Fibroblast of skin of right quadriceps (primary cell): ENCODE data around the gene TMBIM6.
"Not testable (repeated sequence)": the region's sequence is repeated elsewhere in the genome, so short reads cannot be mapped to it uniquely, and the experiment has no call there.

Experiments used
- DNase-seq: peaks from one replicate; pipeline ENCODE4 v3.0.0-alpha.2; 2013

TMBIM6 gene

DNA sequence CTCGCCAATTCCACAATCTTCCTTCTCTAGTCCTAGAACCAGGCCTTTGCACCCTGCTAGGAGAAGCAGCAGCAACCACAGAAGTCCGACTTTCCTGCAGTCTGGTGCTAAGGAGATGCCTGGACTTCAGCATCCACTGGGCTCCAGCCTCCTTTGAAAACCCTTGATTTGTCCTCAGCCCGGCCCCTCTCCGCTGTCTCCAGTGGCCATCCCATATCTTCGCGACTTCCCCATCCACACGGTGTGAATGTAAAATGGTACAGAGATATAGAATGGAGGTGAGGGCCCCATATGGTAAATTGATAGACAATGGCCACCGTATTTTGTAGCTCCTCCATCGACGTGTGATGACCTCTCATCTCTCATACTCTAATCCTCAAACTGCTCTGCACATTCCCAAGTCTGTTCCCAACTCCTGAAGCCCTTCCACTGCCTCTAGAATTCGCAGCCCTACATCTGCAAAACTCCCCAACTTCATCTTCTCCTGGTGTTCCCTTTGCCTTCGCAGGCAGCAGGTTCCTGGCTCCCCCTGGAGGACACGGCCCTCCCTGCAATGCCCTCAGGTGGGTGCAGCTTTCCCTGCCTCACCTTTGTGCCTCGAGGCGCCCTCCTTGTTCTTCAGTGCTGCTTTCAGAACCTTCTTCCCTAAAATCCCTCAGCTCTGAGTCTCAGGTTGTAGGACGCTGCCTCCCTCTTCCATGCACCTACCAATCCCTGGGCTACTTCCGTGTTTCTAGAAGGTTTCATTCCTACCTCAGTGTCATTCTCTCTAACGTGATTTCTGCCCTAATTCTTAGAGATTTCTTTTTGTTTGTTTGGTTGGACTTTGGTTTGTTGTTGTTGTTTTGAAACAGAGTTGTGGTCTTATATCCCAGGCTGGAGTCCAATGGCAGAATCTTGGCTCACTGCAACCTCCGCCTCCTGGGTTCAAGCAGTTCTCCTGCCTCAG, 36.7 kb downstream of the TMBIM6 start:
- DNase-seq: peak; percentile 15

DNA sequence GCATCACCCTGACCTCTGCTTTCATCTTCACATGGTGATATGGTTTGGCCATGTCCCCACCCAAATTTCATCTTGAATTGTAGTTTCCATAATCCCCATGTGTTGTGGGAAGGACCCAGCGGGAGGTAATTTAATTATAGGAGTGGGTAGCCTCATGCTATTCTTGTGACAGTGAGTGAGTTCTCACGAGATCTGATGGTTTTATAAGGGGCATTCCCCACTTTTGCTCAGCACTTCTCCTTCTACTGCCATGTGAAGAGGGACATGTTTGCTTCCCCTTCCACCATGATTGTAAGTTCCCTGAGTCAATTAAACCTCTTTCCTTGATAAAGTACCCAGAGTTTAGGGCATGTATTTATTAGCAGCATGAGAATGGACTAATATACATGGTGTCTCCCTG, 38.2 kb downstream of the TMBIM6 start:
- no peak for DNase-seq

DNA sequence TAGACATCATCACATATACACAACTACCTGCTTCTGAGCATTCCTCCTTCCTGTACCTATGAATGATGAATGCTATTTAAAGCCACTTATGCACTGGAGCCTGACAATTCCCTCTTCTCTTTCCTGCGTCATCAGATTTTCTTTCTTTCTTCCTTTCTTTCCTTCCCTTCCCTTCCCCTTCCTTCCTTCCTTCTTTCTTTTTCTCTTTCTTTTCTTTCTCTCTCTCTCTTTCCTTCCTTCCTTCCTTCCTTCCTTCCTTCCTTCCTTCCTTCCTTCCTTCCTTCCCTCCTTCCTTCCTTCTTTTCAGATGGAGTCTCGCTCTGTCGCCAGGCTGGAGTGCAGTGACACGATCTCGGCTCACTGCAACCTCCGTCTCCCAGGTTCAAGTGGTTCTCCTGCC, 39.6 kb downstream of the TMBIM6 start:
- DNase-seq: not testable (repeated sequence)

DNA sequence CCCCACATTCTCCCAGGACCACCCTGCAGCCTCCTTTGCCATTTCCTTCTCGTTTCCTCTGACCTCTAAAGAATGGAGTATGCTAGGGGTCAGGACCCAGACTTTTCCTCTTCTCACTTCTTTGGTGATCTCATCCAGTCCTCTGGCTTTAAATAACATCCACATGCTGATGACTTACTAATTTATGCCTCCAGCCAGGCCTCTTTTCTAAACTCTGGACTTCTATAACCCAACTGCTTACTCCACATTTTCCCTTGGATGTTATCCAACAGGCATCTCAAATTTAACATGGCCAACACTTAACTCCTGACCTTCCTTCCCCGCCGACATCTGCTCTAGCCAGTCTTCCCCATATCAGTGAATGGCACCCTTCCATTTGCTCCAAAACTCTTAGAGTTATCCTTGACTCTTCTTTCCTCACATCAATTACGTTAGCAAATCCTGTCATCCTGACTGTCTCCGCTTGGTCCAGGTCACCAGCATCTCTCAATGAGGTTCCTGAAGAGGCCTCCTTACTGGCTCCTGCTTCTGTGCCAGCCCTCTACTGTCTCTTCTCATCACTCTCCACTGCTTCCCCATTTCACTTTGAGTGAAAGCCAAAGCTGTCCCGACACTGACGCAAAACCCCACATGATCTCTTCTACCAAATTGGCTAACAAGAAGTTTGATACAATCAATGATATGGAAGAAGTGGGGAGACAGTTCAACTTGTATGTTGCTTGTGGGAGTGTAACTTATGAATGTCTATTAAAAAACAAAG, 42.7 kb downstream of the TMBIM6 start:
- peak; percentile 43 for DNase-seq

DNA sequence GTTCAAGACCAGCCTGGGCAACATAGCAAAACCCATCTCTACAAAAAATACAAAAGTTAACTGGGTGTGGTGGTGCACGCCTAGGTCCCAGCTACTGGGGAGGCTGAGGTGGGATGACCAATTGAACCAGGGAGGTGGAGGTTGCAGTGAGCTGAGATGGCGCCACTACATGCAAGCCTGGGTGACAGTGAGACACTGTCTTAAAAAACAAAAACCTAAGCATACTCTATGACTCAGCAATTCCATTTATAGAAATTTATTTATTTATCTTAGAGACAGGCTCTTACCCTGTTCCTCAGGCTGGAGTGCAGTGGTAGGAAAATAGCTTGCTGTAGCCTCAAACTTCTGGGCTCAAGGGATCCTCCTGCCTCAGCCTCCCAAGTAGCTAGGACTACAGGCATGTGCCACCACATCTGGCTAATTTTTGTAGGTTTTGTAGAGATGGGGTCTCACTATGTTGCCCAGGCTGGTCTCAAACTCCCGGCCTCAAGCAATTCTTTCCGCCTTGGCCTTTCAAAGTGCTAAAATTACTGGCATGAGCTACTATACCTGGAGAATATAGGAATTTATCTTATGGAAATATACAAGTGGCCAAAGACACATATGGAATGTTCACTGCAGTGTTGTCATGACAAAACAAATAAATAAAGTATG, 43.5 kb downstream of the TMBIM6 start:
- peak; percentile 34 for DNase-seq

DNA sequence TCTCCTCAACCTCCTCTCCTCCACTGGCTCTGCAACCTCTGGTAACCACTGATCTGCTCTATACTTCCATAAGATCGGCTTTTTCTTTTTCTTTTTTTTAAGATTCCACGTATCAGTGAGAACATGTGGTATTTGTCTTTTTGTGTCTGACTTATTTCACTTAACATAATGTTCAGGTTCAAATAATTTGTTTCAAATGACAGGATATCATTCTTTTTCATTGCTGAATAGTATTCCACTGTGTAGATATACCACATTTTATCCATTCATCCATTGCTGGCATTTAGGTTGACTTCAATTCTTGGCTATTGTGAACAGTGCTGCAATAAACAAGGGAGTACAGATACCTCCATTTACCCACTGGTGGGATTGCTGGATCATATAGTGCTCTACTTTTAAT, 46.3 kb downstream of the TMBIM6 start:
- no peak for DNase-seq

DNA sequence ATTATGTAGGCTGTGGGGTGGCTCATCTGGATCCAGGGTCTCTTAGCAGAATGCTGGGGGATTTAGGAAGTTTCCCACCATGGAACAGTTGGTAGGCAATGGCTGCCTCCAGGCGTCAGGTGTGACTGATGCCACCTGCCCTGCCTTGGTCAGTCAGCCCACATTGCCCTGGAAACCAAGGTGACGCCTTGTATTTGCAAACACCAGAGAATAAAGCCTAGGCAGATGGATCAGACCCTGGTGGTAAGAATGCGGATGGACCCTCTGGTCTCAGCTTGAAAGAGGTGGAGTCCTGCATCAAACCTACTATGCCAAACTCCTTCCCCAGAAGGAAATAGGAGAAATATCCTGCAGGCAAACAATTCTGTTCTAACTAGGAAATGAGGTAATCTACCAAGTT, 48.6 kb downstream of the TMBIM6 start:
- no peak for DNase-seq

DNA sequence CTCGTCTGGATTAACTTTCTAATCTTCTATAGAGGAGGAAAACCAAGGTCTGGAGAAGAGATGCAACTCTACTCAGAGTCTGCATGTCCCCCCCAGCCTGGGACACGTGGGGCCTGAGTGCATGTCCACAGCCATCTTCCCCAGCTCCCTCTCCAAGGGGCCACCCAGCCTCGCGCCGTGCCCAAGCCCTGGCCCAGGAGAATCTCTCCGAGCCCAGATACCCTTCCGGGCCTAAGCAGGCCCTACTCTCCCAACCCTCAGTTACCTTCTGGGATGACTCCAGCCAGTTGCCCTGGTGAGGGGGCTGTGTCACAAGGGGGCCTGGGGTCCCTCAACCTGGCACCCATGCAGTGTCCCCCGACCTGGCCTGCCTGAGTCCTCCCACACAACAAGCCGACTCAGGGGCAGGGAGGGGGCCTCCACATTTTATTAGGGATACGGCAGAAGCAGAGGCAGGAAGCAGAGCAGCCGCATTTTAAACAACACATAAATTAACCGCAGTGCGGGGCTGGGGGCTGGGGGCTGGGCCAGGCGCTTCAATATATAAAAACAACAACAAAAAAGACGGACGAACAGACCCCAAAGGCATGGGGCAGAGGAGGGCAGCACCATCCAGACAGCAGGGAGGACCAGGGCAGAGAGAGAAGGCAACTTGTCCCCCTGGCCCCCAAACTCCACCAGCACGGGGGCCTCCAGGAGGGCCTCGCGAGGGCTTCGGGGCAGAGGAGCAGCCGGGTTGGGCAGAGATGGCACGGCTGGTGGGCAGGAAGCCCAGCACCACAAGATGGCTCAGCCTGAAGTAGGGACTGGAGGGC, 49.6 kb downstream of the TMBIM6 start:
- DNase-seq: no peak

DNA sequence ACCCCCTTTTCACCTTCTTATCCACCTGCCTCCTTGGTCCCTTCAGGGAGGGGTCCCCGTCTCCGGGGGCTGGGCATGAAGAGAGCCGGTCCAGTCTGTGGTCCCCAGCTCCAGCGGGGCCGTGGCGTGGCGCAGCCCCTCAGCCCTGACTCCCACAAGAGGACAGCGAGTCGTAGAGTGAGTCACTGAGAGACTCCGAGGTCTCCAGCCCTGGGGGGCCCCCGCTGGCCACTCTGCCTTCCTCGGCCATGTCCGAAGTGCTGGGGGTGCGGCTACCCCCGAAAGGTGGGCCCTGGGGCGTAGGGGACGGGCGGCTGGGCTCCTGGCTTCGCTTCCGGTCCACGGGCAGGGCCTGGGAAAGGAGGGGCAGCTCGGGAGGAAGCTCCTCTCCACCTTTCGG, 50.3 kb downstream of the TMBIM6 start:
- no peak for DNase-seq

DNA sequence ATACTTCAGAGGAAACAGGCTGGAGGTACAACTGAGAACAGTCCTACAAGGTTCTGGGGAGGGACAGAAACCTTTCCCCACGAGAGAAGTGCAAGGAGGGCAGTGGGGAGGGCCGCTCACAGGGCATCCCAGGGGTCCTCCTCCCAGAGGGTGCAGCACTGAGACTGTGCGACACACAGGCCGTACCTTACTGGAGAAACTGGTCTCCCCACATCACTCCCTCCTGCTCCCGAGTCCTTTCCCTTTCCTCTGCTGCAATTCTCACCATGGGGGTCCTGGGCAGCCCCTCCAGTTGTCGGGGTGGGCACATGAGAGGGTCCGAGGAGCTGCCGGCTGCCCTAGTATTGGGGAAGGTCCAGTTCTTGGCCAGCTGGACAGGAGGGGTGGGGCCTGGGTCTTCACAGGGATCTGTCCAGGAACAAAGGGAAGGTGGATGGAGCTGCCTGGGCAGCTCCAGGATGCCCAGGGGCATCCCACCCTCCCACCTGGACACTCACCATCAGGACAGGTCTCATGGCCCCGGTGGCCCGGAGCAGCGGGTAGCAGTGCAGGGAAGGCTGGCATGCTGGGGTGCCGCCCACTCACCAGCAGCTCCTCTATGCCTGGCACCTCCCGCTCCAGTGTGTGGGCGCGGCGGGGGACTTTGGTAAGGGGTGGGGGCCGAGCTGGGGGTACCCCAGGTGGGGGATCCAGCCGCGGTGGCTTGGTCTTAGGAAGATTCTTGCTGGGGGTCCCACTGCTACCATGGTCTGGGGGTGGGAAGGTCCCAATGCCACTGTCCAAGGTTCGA, 51.0 kb downstream of the TMBIM6 start:
- no peak for DNase-seq

DNA sequence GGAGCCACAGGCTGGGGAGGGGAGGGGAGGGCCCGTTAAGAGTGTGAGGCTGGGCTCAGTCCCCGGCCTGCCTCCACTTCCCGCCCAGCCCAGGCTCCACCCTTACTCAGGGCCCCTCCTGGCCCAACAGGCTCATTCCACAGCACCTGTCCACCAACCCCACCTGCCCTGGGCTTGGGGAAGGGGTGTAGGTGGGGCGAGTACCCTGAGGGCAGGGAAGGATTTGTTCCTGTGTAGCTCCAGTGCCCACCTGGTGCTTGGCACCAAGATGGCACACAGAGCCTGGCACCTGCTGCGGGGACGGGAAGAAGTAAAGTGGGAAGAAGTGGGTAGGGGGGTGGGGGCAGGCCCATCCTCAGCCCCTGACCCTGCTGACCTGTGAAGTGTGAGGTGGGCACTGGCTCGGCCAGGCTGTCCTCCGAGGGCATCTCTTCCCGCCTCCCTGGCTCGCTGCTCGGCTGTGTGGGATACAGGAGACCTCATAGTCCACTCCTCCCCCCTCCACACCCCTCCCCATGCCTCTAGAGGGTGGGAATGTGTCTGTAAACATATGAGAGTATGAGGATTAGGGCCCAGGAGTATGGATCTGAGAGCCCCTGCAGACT, 51.7 kb downstream of the TMBIM6 start:
- DNase-seq: no peak

DNA sequence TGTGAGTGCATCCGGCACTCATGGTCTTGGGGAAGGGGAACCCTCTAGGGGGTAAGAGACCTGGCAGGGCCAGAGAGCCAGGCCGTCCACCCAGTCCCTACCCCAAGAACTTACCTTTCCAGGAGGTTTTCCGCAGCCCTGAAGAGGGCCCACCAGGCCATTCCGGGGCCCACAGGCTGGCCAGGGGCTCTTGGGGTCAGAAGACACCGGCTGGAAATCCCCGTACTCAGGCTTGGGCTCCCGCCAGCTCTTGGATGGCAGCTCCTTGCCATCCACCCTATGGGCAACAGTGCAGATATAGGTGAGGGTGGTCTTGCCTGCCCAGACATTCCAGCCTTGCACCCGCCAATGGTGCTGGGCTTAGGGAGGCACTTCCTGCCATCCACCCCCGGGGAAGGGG, 52.3 kb downstream of the TMBIM6 start:
- DNase-seq: no peak

DNA sequence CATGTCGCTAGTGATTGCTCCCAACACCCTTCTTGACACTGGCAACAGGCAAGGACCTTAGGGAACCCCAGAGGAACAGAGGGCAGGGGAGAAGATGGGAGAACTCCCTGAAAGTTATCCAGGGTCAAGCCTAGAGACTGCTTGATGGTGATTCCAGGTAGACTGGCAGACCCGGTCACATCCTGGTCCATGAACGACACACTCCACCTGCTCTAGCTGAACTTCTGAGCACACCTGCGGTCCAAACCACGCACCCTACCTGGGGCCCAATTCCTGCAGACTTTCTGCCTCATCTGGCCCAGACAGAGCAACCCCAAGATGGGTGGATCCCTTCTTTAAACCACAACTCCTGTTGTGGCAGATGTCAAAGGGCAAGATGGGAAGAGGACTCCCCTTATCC, 52.7 kb downstream of the TMBIM6 start:
- DNase-seq: no peak

DNA sequence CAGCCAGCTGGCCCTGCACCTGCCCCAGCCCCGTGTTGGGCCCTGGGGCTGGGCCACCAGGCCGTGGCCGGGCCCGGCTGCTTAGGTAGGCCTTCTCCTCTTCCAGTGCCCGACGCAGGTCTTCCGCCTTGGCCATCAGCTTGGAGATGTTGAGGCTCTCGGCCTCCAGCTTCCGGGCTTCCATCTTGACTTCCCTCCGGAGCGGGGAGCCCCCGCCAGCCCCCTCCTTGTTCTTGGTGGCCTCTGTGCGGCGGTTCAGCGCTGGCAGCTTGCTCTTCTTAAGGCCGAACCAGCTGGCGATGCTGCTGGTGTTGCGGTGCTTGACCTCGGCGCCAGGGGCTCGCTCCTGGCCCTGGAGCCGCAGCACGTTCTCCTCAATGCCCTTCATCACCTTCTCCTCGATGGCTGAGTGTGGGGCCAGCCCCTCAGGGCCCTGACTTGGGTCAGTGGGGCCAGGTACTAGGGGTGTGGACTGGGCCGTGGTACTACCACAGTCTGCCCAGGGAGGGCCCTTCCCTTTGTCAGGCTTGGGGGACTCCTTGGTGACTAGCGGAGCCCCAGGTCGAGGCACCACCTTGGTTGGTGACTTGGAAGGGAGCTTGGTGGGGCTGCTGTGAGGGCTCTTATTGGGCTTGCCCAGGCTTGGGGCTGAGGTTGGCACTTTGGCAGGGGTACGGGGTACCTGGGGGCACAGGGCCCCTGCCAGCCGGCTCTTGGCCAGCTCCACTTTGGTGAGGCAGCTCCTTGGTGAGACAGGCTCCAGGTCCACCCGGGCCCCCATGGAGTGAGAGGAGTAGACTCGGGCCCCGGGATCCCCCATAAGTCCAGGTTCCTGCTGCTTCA, 53.7 kb downstream of the TMBIM6 start:
- no peak for DNase-seq

DNA sequence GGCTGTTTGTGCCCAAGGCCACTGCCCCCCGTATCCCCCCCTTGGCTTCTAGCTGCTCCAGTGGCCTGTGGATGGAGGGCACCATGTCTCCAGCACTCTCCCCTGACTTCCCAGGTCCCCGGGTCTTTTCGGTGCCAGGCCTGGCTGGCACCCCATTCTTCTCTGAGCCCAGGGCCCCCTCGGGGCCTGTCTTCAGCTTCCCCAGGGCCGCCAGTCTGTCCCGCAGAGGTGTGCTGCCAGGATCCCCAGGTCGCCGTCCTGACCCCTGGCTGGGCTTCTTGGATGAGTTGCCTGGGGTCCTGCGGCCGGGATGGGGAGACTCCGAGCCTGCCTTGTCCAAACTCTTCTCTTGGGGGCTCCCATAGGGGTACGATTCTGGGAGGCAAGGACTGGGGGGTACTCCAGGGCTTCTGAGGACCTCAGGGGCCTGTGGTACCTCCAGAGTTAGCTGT, 54.3 kb downstream of the TMBIM6 start:
- no peak for DNase-seq

DNA sequence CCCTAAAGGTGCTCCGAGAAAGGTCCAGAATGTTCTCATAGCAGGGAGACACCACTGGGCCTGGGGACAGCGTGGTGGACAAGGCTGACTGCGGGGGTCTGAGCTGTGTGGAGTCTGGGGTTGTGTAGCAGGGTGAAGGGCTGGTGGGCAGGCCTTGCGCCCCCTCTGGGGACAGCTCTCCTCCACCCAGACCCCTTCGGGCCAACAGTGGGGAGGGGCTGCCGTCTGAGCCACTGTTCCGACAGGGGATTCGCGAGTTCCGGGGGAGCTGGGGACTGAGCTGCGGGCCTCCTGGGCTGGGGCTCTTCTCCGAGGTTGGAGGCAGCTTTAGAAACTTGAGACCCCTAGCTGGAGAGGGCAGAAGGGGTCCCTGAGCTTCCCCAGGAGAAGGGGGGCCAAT, 54.8 kb downstream of the TMBIM6 start:
- no peak for DNase-seq

DNA sequence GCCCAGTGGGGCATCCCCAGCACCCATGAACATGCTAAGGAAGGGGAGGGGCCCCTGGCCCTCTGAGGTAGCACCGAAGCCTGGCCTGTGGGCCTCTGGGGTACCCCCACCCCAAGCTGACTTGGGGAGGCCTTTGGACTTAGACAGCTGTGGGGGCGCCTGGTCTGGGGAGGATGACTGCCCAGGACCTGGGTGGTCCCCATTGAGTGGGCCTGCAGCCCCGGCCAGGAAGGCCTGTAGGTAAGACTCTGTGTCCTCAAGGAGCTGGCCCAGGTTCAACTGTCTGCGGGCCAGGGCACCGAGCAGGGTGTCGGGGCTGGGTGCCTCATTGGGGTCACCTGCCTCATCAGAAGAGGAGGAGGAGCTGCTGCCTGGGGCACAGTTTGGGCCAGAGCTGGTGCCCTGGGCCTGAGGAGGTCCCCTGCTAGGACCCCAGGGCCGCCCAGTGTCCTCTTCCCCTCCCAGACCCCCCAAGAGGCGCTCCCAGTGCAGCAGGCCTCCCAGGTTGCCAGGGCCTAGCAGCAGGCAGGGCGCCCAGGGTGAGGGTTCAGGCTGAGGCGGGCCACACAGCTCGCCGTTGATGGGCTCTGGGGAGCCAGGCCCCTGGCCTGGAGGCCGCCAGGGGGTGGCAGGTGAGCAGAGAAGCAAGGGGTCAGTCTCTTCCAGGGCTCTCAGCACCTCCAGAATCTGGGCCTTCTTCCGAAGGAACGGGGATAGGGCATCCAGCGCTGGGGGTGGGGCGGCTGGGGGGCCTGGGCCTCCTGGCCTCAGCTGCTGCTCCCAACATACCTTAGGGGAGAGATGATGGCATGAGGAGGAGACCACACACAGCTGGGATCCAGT, 55.5 kb downstream of the TMBIM6 start:
- DNase-seq: no peak

DNA sequence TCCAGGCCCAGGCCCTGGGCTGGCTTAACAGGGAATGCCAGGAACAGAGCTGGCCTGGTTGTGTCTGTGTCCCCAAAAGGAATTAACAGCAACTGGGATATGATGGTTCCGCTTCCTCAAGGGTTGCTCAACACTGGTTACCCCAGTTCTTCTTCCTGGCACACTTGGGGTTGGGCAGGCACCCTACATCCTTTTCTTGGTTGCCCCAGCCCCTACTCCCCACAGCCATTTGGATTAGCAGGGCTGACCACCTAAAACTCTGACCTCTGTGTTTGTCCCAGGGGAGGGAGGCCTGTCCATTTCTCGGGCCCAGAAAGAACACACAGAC, 56.1 kb downstream of the TMBIM6 start:
- DNase-seq: no peak

DNA sequence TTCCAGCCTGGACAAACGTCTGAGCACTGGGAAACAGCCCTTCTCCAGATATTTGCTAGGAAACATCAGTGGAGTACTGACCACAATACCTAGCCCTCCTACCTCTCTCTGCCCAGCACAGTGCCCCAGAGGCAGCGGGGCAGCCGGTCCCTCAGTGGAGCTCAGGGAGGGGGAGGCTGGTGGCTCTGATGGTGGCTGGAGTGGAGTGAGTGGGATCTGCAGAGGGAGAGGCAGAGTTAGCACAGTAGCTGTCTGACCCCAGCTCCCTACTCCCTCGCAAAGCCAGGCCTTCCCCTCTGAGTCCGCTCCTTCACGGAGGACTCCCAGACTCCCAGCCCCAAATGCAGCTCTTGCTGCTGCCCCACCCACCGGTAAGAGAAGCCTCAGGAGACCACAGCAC, 56.9 kb downstream of the TMBIM6 start:
- DNase-seq: no peak

DNA sequence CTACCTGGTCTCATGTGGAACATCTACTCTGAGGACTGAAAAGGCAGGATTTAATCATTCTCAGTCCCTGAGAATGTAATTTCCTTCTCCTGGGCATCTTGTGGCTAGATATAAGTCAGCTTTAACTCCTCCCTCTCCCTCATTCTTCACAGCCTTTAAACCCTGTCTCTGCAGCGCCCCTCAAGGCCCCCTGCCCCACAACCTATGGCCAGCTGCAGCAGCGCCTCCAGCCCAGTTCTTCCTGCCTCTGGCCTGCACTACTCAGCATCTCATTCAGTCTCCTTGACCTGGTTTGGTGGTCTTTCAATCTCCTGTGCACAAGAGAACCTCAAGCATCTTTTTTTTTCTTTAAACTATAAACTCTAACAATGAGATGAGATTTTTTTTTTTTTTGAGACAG, 57.6 kb downstream of the TMBIM6 start:
- no peak for DNase-seq
